ENCODE results near the gene ALX4. TPM values are rescaled to one million over a fixed set of nuclear protein-coding genes. Genes with fewer than 3 reads are reported as not detected.

Gene ALX4
- total and polyA plus RNA-seq, 9 of the 15 experiments (the other 6 are each of a cell fraction or from before 2014, with no cell fraction given): 0.07 to 1.2 (median 0.33) TPM

- no peak for FAIRE-seq
- Histone ChIP-seq H4K20me1 (replicated peaks; ENCODE audit: control insufficient read depth, insufficient read depth, low read length) (no peaks in the 10 kb centered on the region), H3K4me2 (ENCODE audit: insufficient read depth, low read length) (peak overlapping the region; percentile 72), H3K79me2 (ENCODE audit: control insufficient read depth, insufficient read depth, low read length) (no peaks in the 10 kb centered on the region), H3K9me3 (replicated peaks; ENCODE audit: control insufficient read depth, insufficient read depth, low read depth, low read length) (no peaks in the 10 kb centered on the region), H3K4me1 (replicated peaks in 1 of 2; ENCODE audit: control insufficient read depth in 2 of 2, insufficient read depth in 2 of 2, low read length in 2 of 2) (peaks cover 38 to 54% of the 10 kb centered on the region in 2 experiments), H3K27me3 (ENCODE audit: control insufficient read depth in 2 of 2, insufficient read depth in 2 of 2, low read length in 2 of 2) (no peaks in the 10 kb centered on the region), H3K9me1 (ENCODE audit: control insufficient read depth, insufficient read depth, low read length) (no peaks in the 10 kb centered on the region), H3K27ac (ENCODE audit: extremely low read depth, low read depth, low read length) (peak overlapping the region; percentile 90), H2AFZ (ENCODE audit: low read depth, low read length) (peak overlapping the region; percentile 87), H3K9ac (ENCODE audit: insufficient read depth in 1 of 2, low read depth in 2 of 2, low read length in 2 of 2) (peak overlapping the region; percentile 47 to 73), H3K36me3 (ENCODE audit: control insufficient read depth, insufficient read depth, low read length) (no peaks in the 10 kb centered on the region), H3K4me3 (no peak overlapping the region)
- intact Hi-C loops (cut with micrococcal nuclease) (no loop called here), in situ Hi-C loops (cut with MboI) (no loop called here)
- CTCF ChIA-PET (ENCODE audit: low intra/inter-chr PET ratio): no interaction called here
- WGBS (ENCODE audit: insufficient coverage, low coverage, missing lambda C conversion rate): 41% methylated on average over 5 of the region's 7 CpGs
- peak; percentile 6 for ATAC-seq
- DNase-seq (ENCODE audit: extremely low read depth in 1 of 4, low spot score in 3 of 4): no peak
- POLR2A ChIA-PET: interaction anchor here (0.6 to 1.3 kb wide), 4 partner anchors 14 to 249 kb away, joined by 3 to 4 read pairs (median 3); no protein-coding TSS in a partner anchor
- no TSS peak for BruUV-seq (replicated peaks)
- TF ChIP-seq ZBTB11 (CRISPR knock-in tag; IDR thresholded peaks at IDR 0.05) (peak in 1 of 3 experiments; percentile 5; a peak in 1 of 6 replicates), ESRRA (IDR thresholded peaks at IDR 0.05; ENCODE audit: borderline replicate concordance, low read depth) (0 out of 2 replicates have a peak, but pooled peaks have one; percentile 26), GMEB1 (CRISPR knock-in tag; IDR thresholded peaks at IDR 0.05) (no peak), ZNF695 (CRISPR knock-in tag; IDR thresholded peaks at IDR 0.05) (0 out of 2 replicates have a peak, but pooled peaks have one; percentile 11), NR2C1 (IDR thresholded peaks at IDR 0.05) (no peak), NR2C1 (tag; IDR thresholded peaks at IDR 0.05) (peak; percentile 34; the same call in 1 of the 2 replicates), ERF (CRISPR knock-in tag; IDR thresholded peaks at IDR 0.05) (0 out of 2 replicates have a peak, but pooled peaks have one; percentile 43), ZFX (CRISPR knock-in tag; IDR thresholded peaks at IDR 0.05) (peak; percentile 44; the same call in 1 of the 2 replicates), RBFOX2 (IDR thresholded peaks at IDR 0.05; ENCODE audit: low read depth, low read length) (0 out of 2 replicates have a peak, but pooled peaks have one; percentile 37), ZNF23 (CRISPR knock-in tag; IDR thresholded peaks at IDR 0.05) (no peak), ZNF395 (CRISPR knock-in tag; IDR thresholded peaks at IDR 0.05) (0 out of 2 replicates have a peak, but pooled peaks have one; percentile 23), ZNF583 (CRISPR knock-in tag; IDR thresholded peaks at IDR 0.05) (peak; percentile 56; the same call in 1 of the 2 replicates)
Observed at GRCh38 chr11:44334356-44335004, 24.5 kb upstream of the ALX4 start.
